GM23338 (cell line): ENCODE data around the gene TMEM170B. TPM values are rescaled to one million over a fixed set of nuclear protein-coding genes. Genes with fewer than 3 reads are reported as not detected.

Experiments
- ATAC-seq: fragments of 200-7000 bp; cut with Tn5 transposase; 3 replicates; pipeline ENCODE4 v1.9.1; 2020
- DNase-seq: peaks from one replicate; pipeline ENCODE4 v3.0.0-alpha.2; 2015; ENCODE audit warnings: low spot score
- H2AFZ ChIP-seq: fragments of 200-600 bp; sonication (generic); 2 replicates; pipeline ENCODE4 v1.8.0; 2016; ENCODE audit warnings: antibody characterized with exemption, mild to moderate bottlenecking, moderate library complexity
- H3F3A ChIP-seq: fragments of 200-600 bp; sonication (generic); replicated peaks from 2 replicates; pipeline ENCODE4 v1.8.0; 2017; ENCODE audit warnings: antibody characterized with exemption, mixed run types, low read depth
- H3K27ac ChIP-seq: fragments of 200-600 bp; sonication (generic); 2 replicates; pipeline ENCODE4 v1.6.1; 2016; ENCODE audit warnings: low read depth
- H3K27me3 ChIP-seq: fragments of 200-600 bp; sonication (generic); 2 replicates; pipeline ENCODE4 v1.8.0; 2016; ENCODE audit warnings: mild to moderate bottlenecking, mixed run types, moderate library complexity; ENCODE audit not compliant: insufficient read depth
- H3K36me3 ChIP-seq: fragments of 200-600 bp; sonication (generic); 2 replicates; pipeline ENCODE4 v1.8.0; 2016; ENCODE audit warnings: mild to moderate bottlenecking; ENCODE audit not compliant: insufficient read depth
- H3K4me1 ChIP-seq: fragments of 200-600 bp; sonication (generic); 2 replicates; pipeline ENCODE4 v1.8.0; 2016; ENCODE audit warnings: mild to moderate bottlenecking, moderate library complexity; ENCODE audit not compliant: insufficient read depth
- H3K4me2 ChIP-seq: fragments of 200-600 bp; sonication (generic); 2 replicates; pipeline ENCODE4 v1.7.1; 2017; ENCODE audit warnings: mixed run types
- H3K4me3 ChIP-seq: fragments of 200-600 bp; sonication (generic); 2 replicates; pipeline ENCODE4 v1.6.1; 2016; ENCODE audit warnings: mixed run types
- H3K79me2 ChIP-seq: fragments of 200-600 bp; sonication (generic); replicated peaks from 2 replicates; pipeline ENCODE4 v1.8.0; 2017; ENCODE audit warnings: mild to moderate bottlenecking; ENCODE audit not compliant: insufficient read depth
- H3K9me2 ChIP-seq: fragments of 200-600 bp; sonication (generic); 2 replicates; pipeline ENCODE4 v1.8.0; 2017; ENCODE audit not compliant: insufficient read depth
- H4K20me1 ChIP-seq: fragments of 200-600 bp; sonication (generic); replicated peaks from 2 replicates; pipeline ENCODE4 v1.8.0; 2017; ENCODE audit warnings: mild to moderate bottlenecking; ENCODE audit not compliant: insufficient read depth
- H3K27ac Mint-ChIP-seq: 2 replicates; pipeline ENCODE4 v1.8.0; 2020; ENCODE audit warnings: inconsistent platforms, mild to moderate bottlenecking, moderate library complexity, mixed read lengths
- H3K27me3 Mint-ChIP-seq: 3 replicates; pipeline ENCODE4 v1.8.0; 2022; ENCODE audit warnings: low read depth, mild to moderate bottlenecking, moderate library complexity, mixed read lengths, inconsistent platforms; ENCODE audit not compliant: insufficient read depth, poor library complexity
- H3K36me3 Mint-ChIP-seq: 3 replicates; pipeline ENCODE4 v1.8.0; 2021; ENCODE audit warnings: low read depth, mild to moderate bottlenecking, inconsistent platforms, moderate library complexity, mixed read lengths
- H3K4me1 Mint-ChIP-seq: 3 replicates; pipeline ENCODE4 v1.8.0; 2020; ENCODE audit warnings: mild to moderate bottlenecking, inconsistent platforms, mixed read lengths
- H3K4me3 Mint-ChIP-seq: 3 replicates; pipeline ENCODE4 v1.8.0; 2021; ENCODE audit warnings: moderate library complexity, mild to moderate bottlenecking, inconsistent platforms, mixed read lengths
- H3K9me3 Mint-ChIP-seq: 3 replicates; pipeline ENCODE4 v1.8.0; 2020; ENCODE audit warnings: moderate library complexity, mild to moderate bottlenecking, inconsistent platforms, mixed read lengths
- CREB1 ChIP-seq: fragments of 250-450 bp; sonication (Bioruptor Pico); IDR thresholded peaks from 2 replicates; pipeline ENCODE4 v1.5.0; 2020; ENCODE audit warnings: low read depth, mild to moderate bottlenecking, moderate library complexity
- CTCF ChIP-seq, 2 experiments: fragments of 200-600 bp in 1 of 2; sonication (generic) in 1 of 2; conservative IDR thresholded peaks; 2 replicates each; pipeline versions ENCODE4 v1.5.1 to v1.6.1; 2016 to 2017; ENCODE audit warnings: antibody characterized with exemption in 2 of 2, low read depth in 2 of 2, mild to moderate bottlenecking in 2 of 2, moderate library complexity in 1 of 2
- ETS1 ChIP-seq: IDR thresholded peaks from 2 replicates; pipeline ENCODE4 v1.6.1; 2016; ENCODE audit warnings: antibody characterized with exemption
- EZH2 ChIP-seq: fragments of 200-600 bp; sonication (generic); IDR thresholded peaks from one replicate; pipeline ENCODE4 v1.8.0; 2017; ENCODE audit warnings: antibody characterized with exemption, mild to moderate bottlenecking, low read depth; ENCODE audit not compliant: unreplicated experiment
- EZH2phosphoT487 ChIP-seq: fragments of 200-600 bp; sonication (generic); IDR thresholded peaks from one replicate; pipeline ENCODE4 v1.8.1; 2018; ENCODE audit warnings: antibody characterized with exemption; ENCODE audit not compliant: unreplicated experiment
- JUNB ChIP-seq: IDR thresholded peaks from one replicate; pipeline ENCODE4 v1.6.1; 2016; ENCODE audit warnings: antibody characterized with exemption; ENCODE audit not compliant: unreplicated experiment
- NANOG ChIP-seq: IDR thresholded peaks from 2 replicates; pipeline ENCODE4 v1.6.1; 2016; ENCODE audit warnings: antibody characterized with exemption, borderline replicate concordance
- POLR2AphosphoS5 ChIP-seq: IDR thresholded peaks from 2 replicates; pipeline ENCODE4 v1.6.1; 2016; ENCODE audit warnings: antibody characterized with exemption, low read depth
- REST ChIP-seq: IDR thresholded peaks from one replicate; pipeline ENCODE4 v1.6.1; 2018; ENCODE audit warnings: antibody characterized with exemption; ENCODE audit not compliant: unreplicated experiment
- STAT1 ChIP-seq: IDR thresholded peaks from one replicate; pipeline ENCODE4 v1.6.1; 2016; ENCODE audit warnings: antibody characterized with exemption; ENCODE audit not compliant: unreplicated experiment
- ZNF114 ChIP-seq: fragments of 250-450 bp; sonication (Bioruptor Pico); IDR thresholded peaks from 2 replicates; pipeline ENCODE4 v1.5.0; 2020; ENCODE audit warnings: mild to moderate bottlenecking, moderate library complexity
- ZNF331 ChIP-seq: fragments of 250-450 bp; sonication (Bioruptor Pico); IDR thresholded peaks from 2 replicates; pipeline ENCODE4 v1.5.0; 2020; ENCODE audit warnings: low read depth, mild to moderate bottlenecking, moderate library complexity
- ZNF462 ChIP-seq: fragments of 250-450 bp; sonication (Bioruptor Pico); IDR thresholded peaks from 2 replicates; pipeline ENCODE4 v1.5.0; 2020; ENCODE audit warnings: mild to moderate bottlenecking, moderate library complexity
- polyA plus RNA-seq: library from polyadenylated mRNA; unstranded; fragments of >200 nt; fragmentation: Nextera tagmentation; extraction: Ambion mirVana; gene quantifications from 2 replicates; pipeline ENCODE4 v1.2.1, GENCODE V29; 2016
- total RNA-seq: library from RNA; depleted of rRNA; stranded (reverse); fragments of >200 nt; shearing (Covaris generic); gene quantifications from 2 replicates; pipeline ENCODE4 v1.2.3, GENCODE V29; 2014

The TMEM170B gene
- total and polyA plus RNA-seq, 2 experiments from 2014 or later: 2.0 to 6.9 TPM

- Histone ChIP-seq H3K4me1 (0 out of 2 replicates have a peak, but pooled peaks cover 2% of the 10 kb centered on the region), H3K4me2 (no peak overlapping the region), H2AFZ (no peak overlapping the region), H3F3A (no peaks in the 10 kb centered on the region), H3K9me2 (no peaks in the 10 kb centered on the region), H3K4me3 (no peak overlapping the region), H3K36me3 (no peaks in the 10 kb centered on the region), H3K79me2 (peaks cover 11% of the 10 kb centered on the region), H4K20me1 (no peaks in the 10 kb centered on the region), H3K27ac (no peak overlapping the region), H3K27me3 (peaks cover 10% of the 10 kb centered on the region)
- Mint-ChIP-seq H3K27me3 (peaks cover 2% of the 10 kb centered on the region), H3K4me3 (no peak overlapping the region), H3K27ac (no peak overlapping the region), H3K4me1 (peaks cover under 1% of the 10 kb centered on the region; the same call in 1 of the 3 replicates), H3K36me3 (no peaks in the 10 kb centered on the region; the same call in 2 of the 3 replicates), H3K9me3 (peaks cover 3% of the 10 kb centered on the region; the same call in 2 of the 3 replicates)
- ATAC-seq: no peak
- DNase-seq: no peak
- TF ChIP-seq STAT1: no peak
- no peak for TF ChIP-seq REST
- no peak for TF ChIP-seq CTCF (conservative IDR thresholded peaks at IDR 0.05; ENCODE audit: low read depth in 2 of 2)
- TF ChIP-seq ETS1: no peak
- TF ChIP-seq EZH2phosphoT487: no peak
- no peak for TF ChIP-seq ZNF462 (CRISPR knock-in tag)
- TF ChIP-seq ZNF114 (CRISPR knock-in tag): no peak
- TF ChIP-seq EZH2: no peak
- TF ChIP-seq JUNB: no peak
- TF ChIP-seq CREB1 (CRISPR knock-in tag): no peak
- no peak for TF ChIP-seq NANOG
- no peak for TF ChIP-seq ZNF331 (CRISPR knock-in tag)
- no peak for TF ChIP-seq POLR2AphosphoS5
Observed at GRCh38 chr6:11543919-11544518, 6.5 kb downstream of the TMEM170B start.
